Caco-2 (cell line): ENCODE measurements around the gene STXBP5L. TPM values are rescaled to one million over a fixed set of nuclear protein-coding genes. Genes with fewer than 3 reads are reported as not detected.

ENCODE experiments used
- BruUV-seq: library from RNA; stranded (reverse); fragments of 400-500 nt; replicated peaks from 2 replicates; lab custom pipeline; 2021; lab: Mats Ljungman, UMichigan
- CTCF ChIA-PET: fragments of 300-600 bp; sonication (Branson Sonifier 250); formaldehyde crosslinking; loops from one replicate; lab custom pipeline; 2022; ENCODE audit warnings: antibody characterized with exemption; lab: Charles Lee
- POLR2A ChIA-PET: fragments of 300-600 bp; sonication (Branson Sonifier 250); formaldehyde crosslinking; loops from one replicate; lab custom pipeline; 2022; ENCODE audit warnings: antibody characterized with exemption; lab: Charles Lee
- DNase-seq, 2 experiments: peaks; one replicate each; pipeline versions ENCODE4 v3.0.0 to v3.0.0-alpha.2; 2020 to 2022
- H3K27me3 ChIP-seq: replicated peaks from 2 replicates; pipeline ENCODE4 v1.6.0; 2011; ENCODE audit warnings: low read length; ENCODE audit not compliant: control insufficient read depth, insufficient read depth
- H3K36me3 ChIP-seq: 2 replicates; pipeline ENCODE4 v1.5.1; 2011; ENCODE audit warnings: low read length; ENCODE audit not compliant: control insufficient read depth, insufficient read depth
- H3K4me1 ChIP-seq: fragments of 250-450 bp; sonication (Bioruptor Pico); 2 replicates; pipeline ENCODE4 v1.5.1; 2020; ENCODE audit warnings: mild to moderate bottlenecking
- H3K4me3 ChIP-seq: 2 replicates; pipeline ENCODE4 v1.5.1; 2011; ENCODE audit warnings: low read depth, mild to moderate bottlenecking, control low read depth, low read length
- H3K9me3 ChIP-seq: fragments of 250-450 bp; sonication (Bioruptor Pico); 2 replicates; pipeline ENCODE4 v1.5.1; 2020; ENCODE audit warnings: mild to moderate bottlenecking, moderate library complexity
- H3K27ac Mint-ChIP-seq: one replicate; pipeline ENCODE4 v1.8.0; 2022; ENCODE audit warnings: mixed read lengths; ENCODE audit not compliant: unreplicated experiment
- H3K27me3 Mint-ChIP-seq: one replicate; pipeline ENCODE4 v1.8.0; 2022; ENCODE audit warnings: mixed read lengths; ENCODE audit not compliant: insufficient read depth, unreplicated experiment
- H3K36me3 Mint-ChIP-seq: one replicate; pipeline ENCODE4 v1.8.0; 2022; ENCODE audit warnings: mild to moderate bottlenecking, mixed read lengths; ENCODE audit not compliant: insufficient read depth, unreplicated experiment
- H3K4me1 Mint-ChIP-seq: one replicate; pipeline ENCODE4 v1.8.0; 2022; ENCODE audit warnings: low read depth, mixed read lengths; ENCODE audit not compliant: unreplicated experiment
- H3K4me3 Mint-ChIP-seq: one replicate; pipeline ENCODE4 v1.8.0; 2022; ENCODE audit warnings: mild to moderate bottlenecking, moderate library complexity, mixed read lengths; ENCODE audit not compliant: unreplicated experiment
- H3K9me3 Mint-ChIP-seq: one replicate; pipeline ENCODE4 v1.8.0; 2022; ENCODE audit warnings: mixed read lengths; ENCODE audit not compliant: unreplicated experiment
- intact Hi-C: fragments of 100-400 bp; cut with micrococcal nuclease; formaldehyde crosslinking; loops from one replicate; pipeline ENCODE4 v1.10.0; 2022; ENCODE audit not compliant: unreplicated experiment
- total RNA-seq: library from RNA; stranded (reverse); gene quantifications from 2 replicates; pipeline ENCODE4 v1.2.3, GENCODE V29; 2022
- TF ChIP-seq, protein P1 (sequence below), 2 experiments: fragments of 200-600 bp in 1 of 2; IDR thresholded peaks; 1 replicate in 1 of 2; 2 replicates in 1 of 2; pipeline versions ENCODE4 v1.5.1 to v1.8.0; 2011 to 2022; ENCODE audit warnings: antibody characterized with exemption in 1 of 2, control low read depth in 1 of 2, inconsistent platforms in 1 of 2, low read depth in 1 of 2, low read length in 1 of 2, mild to moderate bottlenecking in 1 of 2, moderate library complexity in 1 of 2; ENCODE audit not compliant: insufficient read depth in 1 of 2, severe bottlenecking in 1 of 2, unreplicated experiment in 1 of 2

STXBP5L gene
- total RNA-seq, 1 experiment from 2014 or later, result not detected

DNA sequence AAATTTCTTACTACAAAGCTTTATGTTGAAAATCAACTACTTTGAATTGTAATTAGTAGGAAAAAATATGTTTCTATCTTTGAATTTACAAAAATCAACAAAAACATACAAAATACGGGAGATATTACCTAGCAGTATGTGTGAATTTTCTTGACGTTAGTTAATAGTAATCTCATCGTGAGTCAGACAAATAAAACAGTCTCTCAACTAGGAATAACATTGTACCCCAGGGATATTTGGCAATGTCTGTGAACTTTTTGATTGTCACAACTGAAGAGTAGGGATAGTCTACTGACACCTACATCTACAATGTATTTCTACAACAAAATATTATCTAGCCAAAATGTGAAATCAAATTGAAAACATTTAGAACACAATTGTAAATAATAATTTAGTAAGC lies 387.4 kb downstream of the STXBP5L start:
- Histone ChIP-seq H3K27me3 (no peaks in the 10 kb centered on the region), H3K4me3 (no peak overlapping the region), H3K4me1 (no peaks in the 10 kb centered on the region), H3K9me3 (no peaks in the 10 kb centered on the region), H3K36me3 (no peaks in the 10 kb centered on the region)
- Mint-ChIP-seq H3K27ac (no peak overlapping the region), H3K36me3 (no peaks in the 10 kb centered on the region), H3K9me3 (no peaks in the 10 kb centered on the region), H3K4me3 (no peak overlapping the region), H3K4me1 (no peaks in the 10 kb centered on the region), H3K27me3 (peaks cover 19% of the 10 kb centered on the region)
- no peak for DNase-seq
- TF ChIP-seq, protein P1, sequence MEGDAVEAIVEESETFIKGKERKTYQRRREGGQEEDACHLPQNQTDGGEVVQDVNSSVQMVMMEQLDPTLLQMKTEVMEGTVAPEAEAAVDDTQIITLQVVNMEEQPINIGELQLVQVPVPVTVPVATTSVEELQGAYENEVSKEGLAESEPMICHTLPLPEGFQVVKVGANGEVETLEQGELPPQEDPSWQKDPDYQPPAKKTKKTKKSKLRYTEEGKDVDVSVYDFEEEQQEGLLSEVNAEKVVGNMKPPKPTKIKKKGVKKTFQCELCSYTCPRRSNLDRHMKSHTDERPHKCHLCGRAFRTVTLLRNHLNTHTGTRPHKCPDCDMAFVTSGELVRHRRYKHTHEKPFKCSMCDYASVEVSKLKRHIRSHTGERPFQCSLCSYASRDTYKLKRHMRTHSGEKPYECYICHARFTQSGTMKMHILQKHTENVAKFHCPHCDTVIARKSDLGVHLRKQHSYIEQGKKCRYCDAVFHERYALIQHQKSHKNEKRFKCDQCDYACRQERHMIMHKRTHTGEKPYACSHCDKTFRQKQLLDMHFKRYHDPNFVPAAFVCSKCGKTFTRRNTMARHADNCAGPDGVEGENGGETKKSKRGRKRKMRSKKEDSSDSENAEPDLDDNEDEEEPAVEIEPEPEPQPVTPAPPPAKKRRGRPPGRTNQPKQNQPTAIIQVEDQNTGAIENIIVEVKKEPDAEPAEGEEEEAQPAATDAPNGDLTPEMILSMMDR (IDR thresholded peaks at IDR 0.05; ENCODE audit: insufficient read depth in 1 of 2, low read depth in 1 of 2, low read length in 1 of 2, severe bottlenecking in 1 of 2, unreplicated experiment in 1 of 2), result no peak
- ChIA-PET CTCF (no interaction called here), POLR2A (no interaction called here)
- intact Hi-C loops, result no loop called here
- BruUV-seq, result no TSS peak

DNA sequence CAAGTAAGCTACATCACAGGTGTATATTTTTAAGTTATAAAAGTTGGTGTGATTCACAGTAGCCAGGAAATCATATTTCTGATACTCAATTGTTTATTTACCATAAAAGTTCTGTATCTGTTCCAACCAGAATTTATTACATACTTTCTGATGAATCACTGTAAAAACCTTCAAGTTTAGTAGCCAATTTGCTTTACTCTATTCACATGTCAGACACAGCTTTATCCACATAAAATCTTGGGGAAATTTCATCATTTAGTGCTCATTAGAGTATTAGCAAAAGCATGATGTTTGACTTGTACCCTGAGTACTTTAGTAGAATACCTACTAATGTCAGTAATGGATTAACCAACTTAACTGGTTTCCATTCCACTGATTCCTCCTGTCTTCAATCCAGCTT lies 388.0 kb downstream of the STXBP5L start:
- no peaks in the 10 kb centered on the region for H3K9me3 Mint-ChIP-seq
- no peaks in the 10 kb centered on the region for H3K9me3 ChIP-seq
- CTCF ChIA-PET, result no interaction called here
- H3K27ac Mint-ChIP-seq, result no peak overlapping the region
- H3K4me3 ChIP-seq, result no peak overlapping the region
- TF ChIP-seq, protein P1 (IDR thresholded peaks at IDR 0.05; ENCODE audit: insufficient read depth in 1 of 2, low read depth in 1 of 2, low read length in 1 of 2, severe bottlenecking in 1 of 2, unreplicated experiment in 1 of 2), result no peak
- POLR2A ChIA-PET, result no interaction called here
- H3K36me3 Mint-ChIP-seq, result no peaks in the 10 kb centered on the region
- no peak overlapping the region for H3K4me3 Mint-ChIP-seq
- no TSS peak for BruUV-seq
- H3K4me1 Mint-ChIP-seq, result no peaks in the 10 kb centered on the region
- no peaks in the 10 kb centered on the region for H3K36me3 ChIP-seq
- DNase-seq, result no peak
- intact Hi-C loops, result no loop called here
- H3K4me1 ChIP-seq, result no peaks in the 10 kb centered on the region
- peaks cover 21% of the 10 kb centered on the region for H3K27me3 Mint-ChIP-seq
- H3K27me3 ChIP-seq, result no peaks in the 10 kb centered on the region

DNA sequence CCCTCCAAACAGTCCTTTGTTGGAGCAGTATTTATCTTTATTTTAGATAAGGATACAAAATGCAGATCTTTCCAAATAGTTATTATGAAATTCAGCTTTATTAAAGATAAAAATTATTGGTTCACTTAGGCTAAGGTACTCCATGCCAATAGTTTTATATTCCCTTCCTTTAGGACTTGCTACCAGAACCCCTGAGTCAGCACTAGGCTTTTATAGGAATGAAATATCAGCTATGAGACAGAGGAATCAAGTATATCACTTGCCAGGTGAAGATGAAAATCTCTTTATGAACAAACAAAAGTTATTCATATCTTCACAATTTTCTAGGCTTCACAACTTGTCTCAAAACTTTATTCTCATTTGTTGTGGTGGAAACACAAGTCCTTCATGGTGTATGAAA lies 416.3 kb downstream of the STXBP5L start:
- ChIA-PET POLR2A (no interaction called here), CTCF (no interaction called here)
- TF ChIP-seq, protein P1 (IDR thresholded peaks at IDR 0.05; ENCODE audit: insufficient read depth in 1 of 2, low read depth in 1 of 2, low read length in 1 of 2, severe bottlenecking in 1 of 2, unreplicated experiment in 1 of 2), result no peak
- Mint-ChIP-seq H3K27ac (no peak overlapping the region), H3K4me3 (no peak overlapping the region), H3K27me3 (no peaks in the 10 kb centered on the region), H3K9me3 (no peaks in the 10 kb centered on the region), H3K36me3 (no peaks in the 10 kb centered on the region), H3K4me1 (no peaks in the 10 kb centered on the region)
- no peaks in the 10 kb centered on the region for H3K36me3 ChIP-seq
- intact Hi-C loops, result no loop called here
- DNase-seq, result no peak
- no peaks in the 10 kb centered on the region for H3K4me1 ChIP-seq
- H3K9me3 ChIP-seq, result no peaks in the 10 kb centered on the region
- no peak overlapping the region for H3K4me3 ChIP-seq
- BruUV-seq, result no TSS peak
- H3K27me3 ChIP-seq, result no peaks in the 10 kb centered on the region
